ENCODE measurements around the gene ADAM12.

Gene ADAM12

GRCh38 chr10:126256864-126257263 lies 131.4 kb downstream of the ADAM12 start:
- no peak for DNase-seq (ENCODE audit: low spot score)
- no peak for TF ChIP-seq CTCF (IDR thresholded peaks at IDR 0.05; ENCODE audit: extremely low read depth, missing control alignments)

GRCh38 chr10:126255313-126255712 lies 133.0 kb downstream of the ADAM12 start:
- TF ChIP-seq CTCF (IDR thresholded peaks at IDR 0.05; ENCODE audit: extremely low read depth, missing control alignments) = no peak
- DNase-seq (ENCODE audit: low spot score) = no peak

GRCh38 chr10:126253611-126253998 lies 134.7 kb downstream of the ADAM12 start:
- TF ChIP-seq CTCF (IDR thresholded peaks at IDR 0.05; ENCODE audit: extremely low read depth, missing control alignments) = no peak

GRCh38 chr10:126252884-126253610 lies 135.2 kb downstream of the ADAM12 start:
- no peak for TF ChIP-seq CTCF (IDR thresholded peaks at IDR 0.05; ENCODE audit: extremely low read depth, missing control alignments)
- no peak for DNase-seq (ENCODE audit: low spot score)

More at GRCh38 chr10:126253611-126253998, 134.7 kb downstream of the ADAM12 start:
- no peak for DNase-seq (ENCODE audit: low spot score)

- DNase-seq (ENCODE audit: low spot score) = no peak
- TF ChIP-seq CTCF (IDR thresholded peaks at IDR 0.05; ENCODE audit: extremely low read depth, missing control alignments) = no peak
Observed at GRCh38 chr10:126251778-126252407, 136.4 kb downstream of the ADAM12 start.

GRCh38 chr10:126250527-126251310 lies 137.6 kb downstream of the ADAM12 start:
- no peak for DNase-seq (ENCODE audit: low spot score)
- no peak for TF ChIP-seq CTCF (IDR thresholded peaks at IDR 0.05; ENCODE audit: extremely low read depth, missing control alignments)

GRCh38 chr10:126250045-126250444 lies 138.2 kb downstream of the ADAM12 start:
- no peak for DNase-seq (ENCODE audit: low spot score)
- TF ChIP-seq CTCF (IDR thresholded peaks at IDR 0.05; ENCODE audit: extremely low read depth, missing control alignments) = no peak
